Medulla oblongata (tissue), 1 donor: ENCODE data around the gene ENTREP3.
"Not testable (repeated sequence)": the region's sequence is repeated elsewhere in the genome, so short reads cannot be mapped to it uniquely, and the experiment has no call there.

Source experiments
- DNase-seq: peaks from one replicate; pipeline ENCODE4 v3.0.0-alpha.2; 2015; ENCODE audit errors: extremely low spot score

The ENTREP3 gene

DNA sequence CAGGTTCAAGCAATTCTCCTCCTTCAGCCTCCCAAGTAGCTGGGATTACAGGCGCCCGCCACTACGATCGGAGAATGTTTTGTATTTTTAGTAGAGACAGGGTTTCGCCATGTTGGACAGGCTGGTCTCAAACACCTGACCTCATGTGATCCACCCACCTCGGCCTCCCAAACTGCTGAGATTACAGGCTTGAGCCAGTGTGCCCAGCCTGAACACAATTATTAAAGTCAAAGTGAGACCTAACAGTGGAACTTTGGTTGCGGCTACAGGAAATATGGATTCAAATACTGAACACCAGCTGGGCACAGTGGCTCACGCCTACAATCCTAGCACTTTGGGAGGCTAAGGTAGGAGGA is 29.9 kb downstream of the ENTREP3 start:
- not testable (repeated sequence) for DNase-seq

DNA sequence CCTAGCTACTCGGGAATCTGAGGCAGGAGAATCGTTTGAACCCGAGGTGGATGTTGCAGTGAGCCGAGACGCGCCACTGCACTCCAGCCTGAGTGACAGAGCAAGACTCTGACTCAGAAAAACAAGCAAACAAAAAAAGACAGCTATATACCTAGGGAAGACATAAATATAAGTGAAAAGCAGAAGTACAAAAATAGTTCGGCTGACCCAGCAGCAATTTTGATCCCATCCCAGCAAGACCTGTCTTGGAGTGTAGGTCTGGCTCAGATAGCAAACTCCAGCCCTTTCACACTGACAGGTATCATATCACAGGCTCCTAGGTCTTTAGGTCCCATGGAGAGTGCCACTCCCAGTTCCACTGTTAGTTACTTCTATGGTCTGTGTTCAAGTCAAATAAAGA is 32.2 kb downstream of the ENTREP3 start:
- DNase-seq = no peak

DNA sequence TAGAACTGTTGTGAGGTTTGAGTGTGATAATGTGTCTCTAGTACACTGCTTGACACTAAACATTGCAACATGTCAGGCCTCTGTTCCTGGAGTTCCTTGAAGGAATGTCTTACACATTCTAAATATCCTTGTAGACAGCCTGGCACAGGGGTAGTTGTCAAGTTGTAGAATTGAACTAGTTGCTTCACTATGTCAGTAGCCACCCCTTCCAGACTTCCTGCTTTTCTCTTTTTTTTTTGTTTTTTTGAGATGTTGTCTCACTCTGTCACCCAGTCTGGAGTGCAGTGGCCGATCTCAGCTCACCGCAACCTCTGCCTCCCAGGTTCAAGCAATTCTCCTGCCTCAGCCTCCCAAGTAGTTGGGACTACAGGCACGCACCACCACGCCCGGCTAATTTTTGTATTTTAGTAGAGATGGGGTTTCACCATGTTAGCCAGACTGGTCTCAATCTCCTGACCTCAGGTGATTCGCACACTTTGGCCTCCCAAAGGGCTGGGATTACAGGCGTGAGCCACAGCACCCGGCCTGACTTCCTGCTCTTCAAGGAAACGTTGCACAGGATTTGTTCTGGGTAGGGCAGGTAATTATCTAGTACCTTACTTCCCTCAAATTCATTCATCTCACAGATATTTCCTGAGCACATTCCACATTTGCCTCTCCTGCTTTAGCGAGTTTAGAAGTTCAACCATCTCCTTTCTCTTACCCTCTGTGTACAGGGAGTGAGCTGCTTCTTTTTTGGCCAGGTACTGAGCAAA is 34.9 kb downstream of the ENTREP3 start:
- DNase-seq = not testable (repeated sequence)

DNA sequence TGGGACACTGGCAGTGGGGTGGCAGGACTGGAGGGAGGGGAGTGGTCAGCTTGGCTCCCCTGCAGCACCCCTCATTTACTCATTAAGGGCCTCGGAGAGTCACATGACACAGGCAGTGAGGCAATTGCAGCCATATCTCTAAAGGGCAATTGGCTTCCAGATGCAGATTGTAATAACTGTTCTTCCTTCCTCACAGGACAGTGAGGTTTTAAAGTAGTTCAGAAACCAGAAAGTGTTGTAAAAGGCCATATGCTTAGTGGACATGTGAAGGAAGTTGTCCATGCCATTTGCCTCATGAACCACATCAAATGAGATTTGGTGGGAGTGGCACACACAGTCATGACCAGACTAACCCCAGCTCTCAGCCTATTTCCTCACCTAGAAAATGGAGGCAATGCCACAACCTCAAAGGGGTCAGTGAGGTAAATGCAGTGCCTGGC is 35.7 kb downstream of the ENTREP3 start:
- DNase-seq = peak; percentile 64

DNA sequence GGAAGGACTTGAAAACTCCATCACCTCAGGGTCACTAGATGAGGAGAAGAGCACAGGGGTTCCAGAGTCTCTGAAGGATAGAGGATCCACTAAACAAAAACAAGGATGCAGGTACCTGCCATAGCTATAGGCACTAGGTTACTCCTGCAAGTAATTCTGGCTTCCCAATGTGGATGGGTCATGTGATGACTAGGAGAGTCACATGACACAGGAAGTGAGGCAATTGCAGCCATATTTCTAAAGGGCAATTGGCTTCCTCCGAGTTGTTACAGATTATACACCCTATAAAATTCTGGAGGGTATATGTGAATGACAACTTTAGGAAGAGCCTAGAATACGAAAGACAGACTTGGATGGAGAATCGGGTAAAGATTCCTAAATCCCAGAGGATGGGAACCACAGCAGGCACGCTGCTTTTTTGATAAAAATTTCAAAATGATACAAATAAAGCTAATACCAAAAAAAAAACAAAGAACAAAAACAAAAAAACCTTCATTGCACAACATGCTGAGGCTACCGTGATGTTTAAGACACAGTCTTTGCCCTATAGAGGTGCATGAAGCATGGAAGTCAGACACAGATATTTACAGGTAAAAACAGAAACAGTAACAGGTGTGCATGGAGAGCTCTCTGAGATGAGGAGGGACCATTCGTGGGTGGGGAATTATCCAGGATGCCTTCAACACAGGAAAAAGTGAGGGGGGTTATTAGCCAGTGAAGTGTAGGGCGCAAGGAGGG is 36.3 kb downstream of the ENTREP3 start:
- DNase-seq = peak; percentile 93

DNA sequence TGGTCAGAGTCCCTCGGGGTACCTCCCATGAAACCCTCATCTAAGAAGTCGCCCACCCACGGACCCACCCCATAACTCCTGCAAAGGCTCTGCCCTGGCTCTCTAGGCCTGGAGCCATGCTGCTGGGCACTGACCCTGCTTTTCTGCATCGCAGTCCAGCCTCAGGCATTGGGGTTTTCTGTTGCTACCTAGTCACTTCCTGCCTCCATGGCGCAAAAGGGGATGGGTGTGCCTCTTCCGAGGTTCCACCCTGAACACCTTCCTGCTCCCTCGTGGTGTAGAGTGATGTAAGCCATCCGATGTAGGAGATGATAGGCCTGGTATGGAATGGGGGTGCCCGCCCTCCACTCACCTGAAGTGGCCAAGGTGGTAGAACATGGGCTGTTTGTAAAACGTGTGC is 40.6 kb downstream of the ENTREP3 start:
- not testable (repeated sequence) for DNase-seq

DNA sequence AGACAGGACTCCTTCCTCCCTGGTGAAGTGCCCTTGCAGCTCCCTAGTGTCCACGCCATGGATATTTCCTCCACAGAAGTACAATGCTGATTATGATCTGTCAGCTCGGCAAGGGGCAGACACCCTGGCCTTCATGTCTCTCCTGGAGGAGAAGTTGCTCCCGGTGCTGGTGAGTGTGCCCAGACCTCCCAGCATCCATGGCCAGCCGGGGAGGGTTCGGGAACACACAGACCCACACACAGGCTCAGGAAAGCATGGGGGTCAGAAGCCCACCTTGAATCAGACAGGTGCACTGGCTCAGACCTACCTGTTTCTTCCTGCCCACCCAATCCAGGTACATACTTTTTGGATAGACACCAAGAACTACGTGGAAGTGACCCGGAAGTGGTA is 43.2 kb downstream of the ENTREP3 start:
- DNase-seq = not testable (repeated sequence)

DNA sequence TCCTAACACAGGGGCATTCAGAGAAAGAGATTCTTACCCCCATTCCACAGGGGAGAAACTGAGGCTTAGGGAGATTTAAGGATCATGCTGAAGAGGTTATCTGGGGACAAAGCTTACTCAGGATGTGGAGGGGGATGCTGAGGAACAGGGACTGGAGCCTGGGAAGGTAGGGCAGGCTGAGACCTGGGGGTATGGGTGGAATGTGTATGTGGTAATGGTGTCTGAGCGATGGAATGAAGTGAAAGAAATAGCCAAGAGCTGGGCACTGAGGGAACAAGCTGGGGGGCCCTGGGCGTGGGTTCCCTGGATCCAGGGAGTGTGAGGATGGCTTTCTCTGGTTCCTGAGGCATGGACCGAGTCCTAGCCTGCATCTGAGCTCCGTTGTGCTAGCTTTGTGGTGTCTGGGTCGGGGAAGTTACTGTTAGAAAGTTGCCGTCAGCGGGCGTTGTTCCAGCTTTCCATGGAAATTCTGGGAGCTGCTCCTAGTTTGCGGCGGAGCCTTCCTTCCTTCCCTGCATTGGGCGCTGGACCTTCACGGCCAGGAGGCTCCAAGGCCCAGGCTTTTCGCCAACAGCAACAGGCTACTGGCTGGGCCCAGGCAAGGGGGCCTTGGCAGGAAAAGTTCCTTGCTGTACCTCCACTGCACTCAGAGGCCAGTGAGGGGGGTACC is 43.8 kb downstream of the ENTREP3 start:
- peak; percentile 41 for DNase-seq

DNA sequence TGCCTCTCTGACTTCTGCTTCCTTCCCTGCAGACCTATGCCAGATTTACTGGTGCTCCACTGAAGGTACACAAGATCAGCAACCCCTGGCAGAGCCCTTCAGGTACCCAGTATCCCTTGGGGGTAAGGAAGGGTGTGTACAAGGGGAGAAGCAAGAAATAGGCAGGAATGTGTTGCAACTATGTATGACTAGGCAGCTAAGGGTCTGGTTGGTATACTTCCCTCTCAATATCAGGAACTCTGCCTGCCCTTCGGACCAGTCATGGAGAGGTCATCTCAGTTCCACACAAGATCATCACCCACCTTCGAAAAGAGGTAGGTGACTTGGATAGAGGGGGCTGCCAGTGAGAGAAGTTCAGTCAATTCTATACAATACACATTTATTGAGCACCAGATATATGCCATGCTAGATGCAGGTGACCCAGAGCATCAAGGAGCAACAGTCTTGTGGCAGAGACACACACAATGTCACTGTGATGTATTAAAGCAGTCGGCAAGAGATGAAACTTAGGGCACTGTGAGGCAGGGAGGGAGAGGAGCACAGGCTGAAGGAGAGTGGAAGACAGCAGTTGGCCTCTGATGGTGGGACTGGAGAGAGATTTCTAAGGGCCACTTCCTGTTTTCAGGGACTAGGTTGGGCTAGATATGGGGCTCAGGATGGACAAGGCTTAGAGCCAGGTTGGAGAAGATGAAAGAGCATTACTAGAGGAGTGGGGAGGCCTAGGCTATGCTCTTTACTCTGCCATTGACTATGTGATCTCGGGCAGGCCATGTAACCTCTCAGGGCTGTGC is 44.8 kb downstream of the ENTREP3 start:
- no peak for DNase-seq

DNA sequence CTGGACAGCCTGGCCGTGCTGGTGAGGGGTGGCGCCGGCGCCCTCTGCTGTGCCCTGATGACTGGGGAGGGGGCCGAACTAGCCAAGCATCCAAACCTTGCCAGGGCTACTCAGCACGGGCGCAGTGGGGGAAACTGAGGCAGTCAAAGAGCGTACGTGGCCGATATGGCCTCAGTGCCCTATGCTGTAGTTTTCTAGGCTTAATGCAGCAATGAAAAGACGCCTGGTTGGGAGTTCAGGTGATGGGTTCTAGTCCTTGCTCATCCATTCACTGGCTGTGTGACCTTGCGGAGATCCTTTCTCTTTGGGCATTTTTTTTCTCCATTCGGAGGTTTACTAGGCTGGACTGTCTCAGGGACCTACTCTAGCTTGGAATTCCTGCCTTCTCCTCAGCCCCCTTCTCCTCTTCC is 46.0 kb downstream of the ENTREP3 start:
- DNase-seq = no peak

DNA sequence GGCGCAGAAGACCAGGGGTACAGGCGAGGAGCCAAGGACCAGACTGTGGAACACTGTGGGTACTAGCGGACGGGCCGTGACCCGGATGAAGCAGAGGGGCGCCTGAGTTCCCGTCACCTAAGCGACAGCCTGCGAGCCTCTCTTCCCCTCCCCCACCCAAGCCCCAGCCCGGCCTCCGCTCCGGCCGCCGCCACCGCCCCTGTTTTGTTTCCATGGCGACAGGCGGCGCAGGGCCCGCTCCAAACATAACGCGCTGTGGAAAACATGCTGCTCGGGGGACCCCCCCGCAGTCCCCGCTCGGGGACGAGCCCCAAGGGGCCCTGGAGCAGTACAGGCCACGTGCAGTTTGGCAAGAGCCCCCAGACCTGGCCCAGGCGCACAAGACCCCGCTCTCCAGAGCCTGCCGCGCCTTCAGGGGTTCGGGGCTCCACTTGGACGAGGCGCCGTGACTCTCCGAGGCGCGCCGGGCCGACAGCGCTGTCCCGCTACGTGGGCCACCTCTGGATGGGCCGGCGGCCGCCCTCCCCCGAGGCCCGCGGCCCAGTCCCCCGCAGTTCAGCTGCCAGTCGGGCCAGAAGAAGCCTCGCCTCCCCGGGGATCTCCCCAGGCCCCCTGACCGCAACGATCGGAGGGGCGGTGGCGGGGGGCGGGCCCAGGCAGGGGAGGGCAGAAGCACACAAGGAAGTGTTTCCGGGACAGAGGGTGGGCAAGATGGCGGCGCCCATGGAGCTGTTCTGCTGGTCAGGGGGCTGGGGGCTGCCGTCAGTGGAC is 46.6 kb downstream of the ENTREP3 start, which contains the start of gene MTX1:
MTX1 (plus strand) TSS at position 155 of the 771 bp plus-strand sequence; CDS start at position 265, 110 bp downstream.
- DNase-seq = peak; percentile 88

DNA sequence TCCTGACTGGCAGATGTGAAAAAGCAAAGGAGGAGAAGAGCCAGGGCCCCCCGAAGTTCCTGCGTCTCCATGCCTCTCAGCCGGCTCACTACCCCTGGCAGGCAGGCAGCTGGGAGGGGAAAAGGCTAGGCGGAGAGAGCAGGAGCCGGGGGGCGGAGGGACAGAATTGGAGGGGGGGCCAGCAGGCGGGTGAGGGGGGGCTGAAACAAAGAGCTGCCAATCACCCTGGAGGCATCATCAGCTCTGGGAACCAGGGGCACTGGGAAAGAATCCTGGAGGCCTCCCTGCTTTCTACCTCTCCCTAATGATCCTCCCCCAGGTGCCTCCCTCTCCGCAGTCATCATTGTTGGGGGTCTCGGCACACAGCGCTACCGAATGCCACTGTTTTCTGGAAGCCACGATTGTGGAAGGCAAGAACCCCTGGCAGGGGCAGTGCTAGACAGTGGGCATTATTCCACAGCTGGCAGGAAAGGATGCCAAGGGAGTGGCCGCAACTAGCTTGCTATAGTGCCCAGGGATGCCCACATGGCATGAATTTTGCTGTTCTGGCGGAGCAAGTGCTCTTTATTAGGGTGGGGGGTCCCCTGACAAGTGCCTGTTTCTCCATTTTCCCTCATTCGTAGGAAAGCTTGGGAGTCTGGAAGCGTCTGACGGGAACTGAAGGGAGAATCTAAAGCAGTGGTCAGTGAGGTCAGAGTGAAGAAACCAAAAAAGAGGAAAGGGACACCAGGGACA is 47.3 kb downstream of the ENTREP3 start, which contains the start of gene THBS3:
THBS3 (minus strand) TSS at position 92 of the 735 bp plus-strand sequence; CDS start at position 71, 21 bp downstream.
- peak; percentile 48 for DNase-seq

DNA sequence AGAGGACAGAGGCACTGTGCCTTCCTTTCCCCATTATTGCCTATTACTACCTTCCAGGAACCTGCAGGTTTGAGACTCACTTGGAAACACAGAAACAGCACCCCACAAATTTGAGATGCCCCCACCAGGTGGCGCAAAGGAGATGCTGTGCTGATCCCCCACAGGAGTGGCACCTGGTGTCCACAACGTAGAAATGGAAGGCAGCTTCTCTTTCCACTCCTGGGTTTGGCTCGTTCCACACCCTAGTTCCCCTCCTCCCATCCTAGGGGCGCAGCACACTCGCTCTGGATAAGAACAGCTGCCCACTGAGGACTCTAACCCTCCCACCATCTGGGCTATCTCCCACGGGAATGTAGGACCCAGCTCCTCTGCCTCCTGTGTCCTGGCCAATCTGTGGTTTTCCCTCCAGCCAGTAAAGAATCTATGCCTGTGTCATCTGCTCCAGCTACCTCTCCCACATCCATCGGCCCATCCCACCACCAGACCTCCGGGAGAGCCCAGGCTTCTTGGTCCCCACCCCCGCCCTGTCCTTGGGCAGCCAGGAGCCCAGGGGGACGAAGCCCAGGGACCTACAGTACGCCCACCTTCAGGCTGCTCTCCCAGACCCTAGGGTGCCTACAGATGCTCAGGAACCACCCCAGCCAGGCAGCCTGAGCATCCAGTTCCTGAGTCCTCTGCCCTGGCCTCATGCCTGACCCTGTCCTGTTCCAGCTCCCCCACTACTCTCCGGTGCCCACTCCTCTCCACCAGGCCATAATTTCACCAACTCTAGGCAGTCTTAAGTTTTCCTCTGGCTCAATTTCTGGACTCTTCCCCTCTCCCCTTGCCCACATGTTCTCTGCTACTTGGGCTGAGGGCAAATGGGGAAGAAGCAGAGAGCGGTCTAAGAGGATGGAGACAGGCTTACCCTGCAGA is 48.1 kb downstream of the ENTREP3 start:
- peak; percentile 80 for DNase-seq

DNA sequence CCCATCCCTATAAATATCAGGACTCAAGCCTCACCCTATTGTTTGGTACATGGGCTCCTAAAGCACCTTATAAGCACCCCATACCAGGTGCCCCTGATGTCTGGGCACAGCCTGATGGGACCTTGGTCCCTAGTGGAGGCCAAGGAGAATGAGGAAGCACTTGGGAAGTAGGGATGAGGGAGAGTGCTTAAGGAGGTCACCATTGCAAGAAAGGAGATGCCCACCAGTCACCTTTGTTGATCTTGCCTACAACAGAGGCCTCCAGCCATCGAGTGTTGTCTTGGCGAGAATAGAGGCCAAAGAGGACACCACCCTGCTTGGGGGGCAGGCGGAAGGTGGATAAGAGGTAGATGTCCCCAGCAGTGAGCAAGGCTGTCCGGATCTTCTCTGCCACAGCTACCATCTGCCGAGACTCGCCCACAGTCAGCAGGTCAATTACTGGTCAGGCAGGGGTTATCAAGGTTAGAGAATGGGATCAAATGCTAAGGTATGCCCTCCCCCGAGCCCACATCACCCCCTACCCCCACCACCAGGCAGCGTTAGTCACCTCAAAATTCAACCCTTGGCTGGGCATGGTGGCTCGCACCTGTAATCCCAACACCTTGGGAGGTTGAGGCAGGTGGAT is 49.2 kb downstream of the ENTREP3 start:
- DNase-seq = no peak

DNA sequence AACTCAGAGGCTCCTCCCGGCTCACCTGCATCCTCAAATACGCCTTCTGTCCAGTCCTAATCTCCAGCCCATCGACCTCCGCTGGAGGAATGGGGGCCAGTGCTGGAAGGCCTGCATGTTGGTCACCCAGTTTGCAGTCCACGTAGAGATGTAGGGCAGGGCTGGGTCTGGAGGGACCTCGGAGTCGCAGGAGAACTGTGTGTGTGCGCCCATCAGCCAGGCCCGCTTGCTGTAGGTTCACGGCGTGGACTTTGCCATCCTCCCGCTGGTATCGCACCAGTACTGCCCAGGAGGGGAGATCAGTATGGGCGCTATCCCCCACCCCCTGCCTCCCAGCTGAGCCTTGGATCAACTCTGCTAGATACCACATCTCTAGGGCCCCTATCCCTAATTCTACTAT is 50.2 kb downstream of the ENTREP3 start:
- DNase-seq = no peak

DNA sequence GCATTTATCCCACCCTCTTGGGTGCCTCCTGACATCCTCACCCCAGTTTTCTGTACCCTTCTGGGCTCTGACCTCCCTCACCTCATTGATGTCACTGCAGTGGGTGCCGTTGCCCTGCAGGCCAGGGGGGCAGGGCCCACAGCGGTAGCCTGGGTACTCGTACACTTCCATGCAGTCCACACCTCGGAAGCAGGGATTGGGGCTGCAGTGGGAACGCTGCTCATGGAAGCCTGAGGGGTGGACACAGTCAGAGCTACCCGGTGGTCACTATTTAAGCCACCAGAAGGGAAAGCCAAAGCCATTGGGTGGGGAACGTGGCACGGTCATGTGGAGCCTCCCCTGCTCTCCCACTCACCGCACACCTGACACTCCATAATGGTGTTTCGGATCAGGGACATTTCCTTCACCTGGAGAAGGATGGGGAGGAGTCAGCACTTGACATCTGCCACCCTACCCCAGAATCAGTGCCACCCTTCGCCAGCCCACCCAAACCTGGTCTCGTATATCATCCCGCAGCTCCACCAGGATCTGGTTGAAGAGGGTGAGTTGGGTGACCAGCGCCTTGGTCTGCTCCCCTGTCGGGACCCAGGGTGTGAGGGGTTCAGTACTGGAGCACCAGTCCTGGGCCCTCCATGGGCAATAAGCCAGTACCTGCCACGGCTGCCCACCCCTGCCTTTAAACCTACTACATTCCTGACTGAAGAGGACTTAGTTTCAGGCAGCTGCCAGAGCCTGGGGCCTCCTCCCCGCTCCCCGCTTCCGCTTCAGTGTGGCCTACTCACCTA is 52.4 kb downstream of the ENTREP3 start:
- no peak for DNase-seq

DNA sequence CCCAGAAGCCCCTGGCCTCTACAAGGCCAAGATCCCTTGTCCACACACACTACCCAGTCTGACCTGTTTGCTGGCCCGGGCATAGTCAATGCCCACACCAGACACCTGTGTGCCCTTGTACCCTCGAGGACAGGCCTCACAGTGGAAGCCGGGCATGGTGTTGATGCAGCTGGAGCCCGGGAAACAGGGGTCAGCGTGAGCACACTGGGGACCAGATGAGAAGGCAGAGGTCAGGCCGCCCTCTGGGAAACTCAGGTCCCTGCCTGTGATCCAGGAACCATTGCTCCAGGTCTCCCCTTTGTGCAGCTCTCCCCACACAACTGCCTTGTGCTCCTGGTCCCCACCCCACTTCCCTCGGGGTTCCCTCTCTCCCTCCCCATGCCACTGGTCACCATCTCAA is 53.1 kb downstream of the ENTREP3 start:
- DNase-seq = no peak

DNA sequence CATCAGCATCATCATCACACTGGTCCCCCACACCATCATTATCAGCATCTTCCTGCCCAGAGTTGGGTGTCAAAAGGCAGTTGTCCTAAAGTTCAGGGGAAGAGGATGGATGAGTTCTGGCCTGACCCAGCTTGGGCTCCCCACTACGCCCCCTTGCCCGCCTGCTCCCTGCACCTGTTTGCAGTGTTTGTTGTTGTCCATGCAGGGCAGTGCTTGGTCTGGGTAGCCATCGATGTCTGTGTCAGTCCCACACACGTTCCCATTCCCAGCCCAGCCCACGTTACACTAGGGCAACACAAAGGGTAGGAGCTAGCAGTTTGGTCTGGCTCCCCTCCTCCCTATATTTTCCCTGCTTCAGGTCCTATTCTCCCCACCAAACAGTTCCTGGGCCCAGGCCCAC is 54.4 kb downstream of the ENTREP3 start:
- DNase-seq = no peak
